ENCODE data around the gene OR8U1.
"Not testable (repeated sequence)": the region's sequence is repeated elsewhere in the genome, so short reads cannot be mapped to it uniquely, and the experiment has no call there.

OR8U1 gene

DNA sequence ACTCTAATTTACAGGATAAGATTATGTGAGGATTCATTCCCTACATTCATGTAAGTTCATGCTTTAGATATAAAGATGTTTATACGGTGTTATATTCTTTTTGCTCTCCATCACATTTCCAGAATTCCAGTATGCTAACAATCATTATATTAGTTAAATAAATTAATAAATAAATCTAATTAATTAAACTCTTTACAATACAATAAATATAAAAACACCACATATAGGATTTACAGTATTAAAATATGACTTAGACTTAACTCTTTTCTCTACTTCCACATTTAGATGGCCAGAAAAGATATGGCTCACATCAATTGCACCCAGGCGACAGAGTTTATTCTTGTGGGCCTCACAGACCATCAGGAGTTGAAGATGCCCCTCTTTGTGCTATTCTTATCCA lies at the start of gene OR8U1:
Gene OR8U1, plus strand, starts transcription at position 301 of the 400 bp plus-strand sequence. Its CDS starts 0 bp downstream, at position 301.
- DNase-seq = no peak

DNA sequence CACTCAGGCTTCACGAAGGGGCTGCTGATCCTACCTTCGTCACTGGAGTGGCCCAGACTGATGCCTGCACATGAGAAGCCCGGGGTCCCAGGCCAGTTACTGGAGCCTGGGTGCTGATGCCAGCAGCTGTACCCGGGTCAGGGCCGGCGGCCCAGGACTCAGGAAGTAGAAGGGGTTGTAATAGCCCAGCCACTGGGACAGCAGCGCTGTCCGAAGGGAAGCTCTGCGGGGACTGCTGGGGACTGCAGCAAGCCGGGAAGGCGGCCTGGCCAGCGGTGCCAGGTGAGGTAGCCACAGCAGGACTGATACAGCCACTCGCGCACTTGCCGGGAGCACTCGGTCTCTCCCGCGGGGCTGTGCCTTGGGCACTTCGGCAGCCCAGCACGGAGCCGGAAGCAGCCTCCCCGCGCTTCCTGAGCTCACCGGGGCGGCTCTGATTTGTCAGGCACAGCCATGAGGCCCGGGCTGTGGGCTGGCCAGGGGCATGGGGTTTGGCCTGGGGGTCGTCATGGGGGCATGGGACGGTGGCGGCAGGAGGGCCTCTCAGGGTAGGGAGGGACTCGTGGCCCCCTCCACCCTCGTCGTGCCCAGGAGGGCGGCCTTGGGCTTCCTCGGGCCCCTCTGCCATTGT lies 43.4 kb upstream of the OR8U1 start:
- no peak for DNase-seq

DNA sequence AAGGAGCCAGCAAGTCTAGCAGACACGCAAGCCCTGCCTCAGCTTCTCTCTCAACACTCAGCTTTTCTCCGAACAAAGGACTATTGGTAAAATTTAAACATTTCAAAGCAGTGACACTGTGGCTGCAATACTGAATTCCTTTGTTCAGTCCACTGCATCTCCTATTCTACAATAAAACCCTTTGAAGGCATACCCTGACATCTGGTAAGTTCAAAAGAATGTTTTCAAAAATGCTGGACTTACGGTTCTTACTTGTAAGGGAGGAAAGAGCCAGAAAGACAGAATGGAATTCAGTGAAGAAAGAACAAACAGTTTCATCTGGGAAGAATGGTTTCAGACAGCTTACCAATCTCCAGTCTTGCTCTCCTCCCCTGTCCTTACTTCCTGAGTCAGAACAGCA lies 42.3 kb upstream of the OR8U1 start:
- DNase-seq = no peak

DNA sequence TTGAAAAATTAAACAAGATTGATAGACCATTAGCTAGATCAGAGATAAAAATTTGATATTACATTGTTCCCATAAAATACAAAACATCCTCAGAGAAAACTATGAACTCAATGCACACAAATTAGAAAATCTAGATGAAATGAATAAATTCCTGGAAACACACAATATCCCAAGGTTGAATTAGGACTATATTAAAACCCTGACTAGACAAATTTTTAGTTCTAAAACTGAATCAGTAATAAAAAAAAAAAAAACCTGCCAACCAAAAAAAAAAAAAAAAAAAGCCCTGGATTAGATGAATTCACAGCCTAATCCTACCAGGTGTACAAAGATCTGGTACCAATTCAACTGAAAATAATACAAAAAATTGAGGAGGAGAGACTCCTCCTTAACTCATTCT lies 35.1 kb upstream of the OR8U1 start:
- no peak for DNase-seq

DNA sequence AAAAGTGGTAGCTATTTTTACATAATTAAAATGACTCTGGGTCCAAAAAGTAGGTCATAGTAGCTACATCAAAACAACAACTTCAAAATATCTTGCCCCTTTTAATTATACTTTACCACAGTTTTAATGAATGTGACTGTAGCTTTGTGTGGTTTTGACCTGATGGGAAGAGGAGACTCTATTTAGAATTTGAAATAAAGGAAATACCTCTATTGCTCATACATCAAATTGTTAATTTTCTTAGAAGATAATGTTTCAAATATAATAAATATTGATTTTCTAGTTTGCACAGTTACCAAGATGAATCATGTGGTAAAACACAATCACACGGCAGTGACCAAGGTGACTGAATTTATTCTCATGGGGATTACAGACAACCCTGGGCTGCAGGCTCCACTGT lies 29.7 kb upstream of the OR8U1 start, which contains the start of gene OR8K1:
Gene OR8K1, plus strand, starts transcription at position 301 of the 400 bp plus-strand sequence. Its CDS starts 0 bp downstream, at position 301.
- DNase-seq = no peak

DNA sequence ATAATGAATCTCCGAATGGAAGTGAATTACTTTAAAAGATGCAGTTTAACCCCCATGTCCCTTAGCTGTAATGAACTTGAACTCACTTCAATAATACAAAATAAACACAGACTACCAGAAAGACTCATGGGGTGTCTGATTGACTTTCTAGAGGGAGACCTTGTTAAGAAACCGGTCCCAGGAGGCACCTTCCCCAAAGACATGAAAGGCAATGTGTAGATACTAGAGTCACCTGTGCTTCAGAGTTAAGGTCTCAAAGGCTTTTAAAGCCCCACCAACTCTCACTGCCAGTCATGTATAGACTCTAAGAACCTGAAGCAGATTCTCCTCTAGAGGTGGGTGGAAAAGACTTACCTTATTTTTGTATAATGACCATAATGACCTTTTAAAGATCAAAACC lies 21.4 kb upstream of the OR8U1 start, which contains the start of gene OR8J1:
Gene OR8J1, plus strand, starts transcription at position 301 of the 400 bp plus-strand sequence. CDS start 5,956 bp downstream, outside the sequence.
- DNase-seq = no peak

DNA sequence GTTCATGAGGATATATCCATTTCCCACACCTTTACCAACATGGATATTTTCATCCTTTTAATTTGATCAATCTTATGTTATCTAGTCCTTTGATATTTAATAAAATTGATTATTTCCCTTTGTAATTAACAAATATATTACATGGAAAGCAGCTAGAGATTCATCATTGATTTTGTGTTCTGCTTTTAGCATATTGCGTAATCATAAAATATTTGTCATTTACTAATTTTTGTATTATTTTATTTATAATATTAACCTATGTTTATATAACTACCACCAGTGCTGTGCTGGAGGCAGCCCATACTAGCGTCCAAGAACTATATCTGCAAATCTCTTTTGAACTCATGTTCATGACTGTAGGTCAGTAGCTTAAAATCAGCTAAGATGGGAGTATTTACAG lies 4.7 kb downstream of the OR8U1 start:
- DNase-seq = no peak

DNA sequence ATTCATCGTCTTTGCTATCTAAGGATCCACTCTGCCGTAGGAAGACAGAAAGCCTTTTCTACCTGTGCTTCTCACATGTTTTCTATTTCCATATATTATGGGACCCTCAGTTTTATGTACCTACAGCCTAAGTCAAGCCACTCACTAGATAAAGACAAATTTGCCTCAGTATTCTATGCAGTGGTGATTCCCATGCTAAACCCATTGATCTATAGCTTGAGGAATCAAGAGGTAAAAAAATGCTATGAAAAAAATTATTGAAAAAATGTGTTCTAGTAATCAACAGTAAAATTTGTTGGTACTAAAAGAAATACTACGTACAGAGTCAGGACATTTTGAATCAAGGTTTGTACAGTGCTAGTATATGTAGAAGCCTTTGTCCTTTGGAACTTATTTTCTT lies 19.0 kb downstream of the OR8U1 start:
- DNase-seq = no peak

DNA sequence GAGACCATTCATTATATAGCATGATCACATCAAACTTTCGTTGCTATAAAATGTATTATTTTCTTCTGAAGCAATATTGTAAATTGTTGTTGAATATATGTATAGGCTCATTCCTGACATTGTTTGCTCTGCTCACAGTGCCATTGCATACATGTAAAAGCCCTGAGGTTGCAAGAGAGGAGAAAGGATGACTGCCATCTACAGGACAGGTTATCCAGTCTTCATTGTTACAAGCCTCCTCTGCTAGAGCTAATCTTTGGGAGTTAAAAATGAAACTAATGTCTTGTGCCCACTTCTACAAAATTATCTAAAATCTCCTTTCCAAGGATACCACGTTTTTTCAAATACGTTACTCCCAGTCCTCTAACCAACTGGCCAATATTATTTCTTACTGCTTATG lies 20.6 kb downstream of the OR8U1 start:
- no peak for DNase-seq

DNA sequence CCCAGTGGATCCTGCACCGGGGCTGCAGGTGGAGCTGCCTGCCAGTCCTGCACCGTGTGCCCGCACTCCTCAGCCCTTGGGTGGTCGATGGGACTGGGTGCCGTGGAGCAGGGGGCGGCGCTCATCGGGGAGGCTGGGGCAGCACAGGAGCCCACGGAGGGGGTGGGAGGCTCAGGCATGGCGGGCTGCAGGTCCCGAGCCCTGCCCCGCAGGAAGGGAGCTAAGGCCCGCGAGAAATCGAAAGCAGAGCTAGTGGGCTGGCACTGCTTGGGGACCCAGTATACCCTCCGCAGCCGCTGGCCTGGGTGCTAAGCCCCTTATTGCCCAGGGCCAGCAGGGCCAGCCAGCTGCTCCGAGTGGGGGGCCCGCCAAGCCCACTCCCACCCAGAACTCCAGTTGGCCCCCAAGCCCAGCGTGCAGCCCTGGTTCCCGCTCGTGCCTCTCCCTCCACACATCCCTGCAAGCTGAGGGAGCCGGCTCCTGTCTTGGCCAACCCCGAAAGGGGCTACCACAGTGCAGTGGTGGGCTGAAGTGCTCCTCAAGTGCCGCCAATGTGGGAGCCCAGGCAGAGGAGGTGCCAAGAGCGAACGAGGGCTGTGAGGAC lies 26.5 kb downstream of the OR8U1 start:
- DNase-seq = not testable (repeated sequence)

DNA sequence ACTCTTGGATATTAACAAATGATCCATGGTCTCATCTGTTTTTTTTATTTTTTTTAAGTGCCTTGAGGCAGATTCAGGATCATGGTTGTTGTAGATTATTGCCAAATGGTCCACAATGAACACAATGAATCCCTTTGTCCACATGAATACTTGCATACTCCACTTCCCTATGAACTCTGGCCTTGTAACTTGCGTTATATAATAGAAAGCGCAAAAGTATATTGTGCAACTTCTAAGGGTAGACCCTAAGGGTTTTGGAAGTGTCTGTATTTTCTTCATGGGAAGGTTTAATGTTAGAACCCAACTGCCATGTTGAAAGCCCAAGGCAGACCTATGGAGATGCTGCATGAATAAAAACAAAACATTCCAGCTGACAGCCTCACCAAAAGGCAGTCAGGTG lies 29.0 kb downstream of the OR8U1 start:
- no peak for DNase-seq

DNA sequence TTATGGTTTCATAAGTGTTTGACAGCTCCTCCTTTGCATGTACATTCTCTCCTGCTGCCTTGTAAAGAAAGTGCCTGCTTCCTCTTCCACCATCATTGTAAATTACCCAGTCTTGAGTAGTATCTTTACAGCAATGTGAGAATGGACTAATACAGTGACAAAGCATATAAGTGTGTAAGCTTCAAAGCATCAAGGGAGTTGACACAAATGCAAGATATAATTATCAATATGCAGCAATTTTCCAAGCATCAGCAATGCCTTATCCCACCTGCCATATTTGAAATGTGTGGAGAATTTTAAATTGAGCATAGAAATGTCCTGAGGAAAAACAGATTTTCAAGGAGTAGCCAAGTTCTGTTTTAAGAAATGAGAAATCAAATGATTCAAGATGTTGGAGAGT lies 35.4 kb downstream of the OR8U1 start:
- DNase-seq = no peak

DNA sequence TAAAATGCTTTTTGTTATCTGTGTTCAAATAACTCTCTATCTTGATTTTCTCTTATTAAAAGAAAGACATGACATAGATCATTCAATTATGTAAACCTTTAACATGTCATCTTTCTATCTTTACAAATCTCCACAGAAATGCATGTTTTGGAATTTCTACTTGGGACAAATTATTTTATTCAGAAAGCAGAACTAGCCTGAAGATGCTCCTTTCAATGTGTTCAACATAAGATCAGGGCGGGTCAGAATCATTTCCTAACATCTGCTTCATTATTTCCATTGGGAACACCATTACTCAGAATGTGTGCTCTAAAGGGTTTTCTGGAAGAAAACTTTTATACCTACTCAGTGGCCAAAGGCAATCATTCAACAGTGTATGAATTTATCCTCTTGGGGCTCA lies 37.0 kb downstream of the OR8U1 start, which contains the start of gene OR5AL1:
Gene OR5AL1, plus strand, starts transcription at position 301 of the 400 bp plus-strand sequence.
- DNase-seq = no peak
